Tibial nerve (tissue), 4 donors: Measurements from ENCODE around the gene PTPRM. TPM values are rescaled to one million over a fixed set of nuclear protein-coding genes. Genes with fewer than 3 reads are reported as not detected.
A peak's percentile ranks its signal among the peaks of the same experiment; 100 is the strongest.

Source experiments
- DNase-seq, 2 donors: peaks; one replicate each; pipeline ENCODE4 v3.0.0-alpha.2; 2019; ENCODE audit warnings: low spot score in 2 of 2
- H3K27ac ChIP-seq, 4 donors: fragments of 200-600 bp; sonication (generic) in 3 of 4; one replicate each; pipeline ENCODE4 v1.5.1; 2017 to 2019; ENCODE audit warnings: mild to moderate bottlenecking in 1 of 4
- H3K27me3 ChIP-seq, 2 donors: fragments of 200-600 bp; sonication (generic) in 1 of 2; one replicate each; pipeline versions ENCODE4 v1.5.1 to v1.6.0; 2017 to 2019
- H3K36me3 ChIP-seq, 3 donors: fragments of 200-600 bp; sonication (generic); one replicate each; pipeline ENCODE4 v1.5.1; 2018 to 2019
- H3K4me1 ChIP-seq, 4 donors: fragments of 200-600 bp; sonication (generic) in 3 of 4; one replicate each; pipeline ENCODE4 v1.5.1; 2017 to 2019
- H3K4me3 ChIP-seq, 4 donors: fragments of 200-600 bp; sonication (generic) in 3 of 4; one replicate each; pipeline ENCODE4 v1.5.1; 2017 to 2019; ENCODE audit warnings: mild to moderate bottlenecking in 1 of 4, moderate library complexity in 1 of 4
- H3K9me3 ChIP-seq, 4 donors: fragments of 200-600 bp; sonication (generic) in 3 of 4; one replicate each; pipeline ENCODE4 v1.5.1; 2017 to 2019
- EP300 ChIP-seq, 2 donors: sonication (generic); formaldehyde crosslinking; IDR thresholded peaks; one replicate each; pipeline ENCODE4 v1.6.1; 2017; ENCODE audit warnings: antibody characterized with exemption in 2 of 2, mild to moderate bottlenecking in 1 of 2
- POLR2A ChIP-seq, 2 donors: fragments of 450-650 bp; IDR thresholded peaks; one replicate each; pipeline ENCODE4 v1.6.1; 2017; ENCODE audit warnings: antibody characterized with exemption in 2 of 2, mild to moderate bottlenecking in 2 of 2, moderate library complexity in 2 of 2
- WGBS, 2 donors: methylation state at CpG; one replicate each; pipeline ENCODE4 v1.1.5; 2018; 5-methylcytosine and 5-hydroxymethylcytosine counted together
- total RNA-seq, 4 donors: library from RNA; depleted of rRNA; stranded (reverse); fragments of >200 nt; gene quantifications; one replicate each; pipeline ENCODE4 v1.1.0, GENCODE V29; 2016
- TF ChIP-seq, protein P1 (sequence below), 5 experiments: fragments of 200-600 bp in 3 of 5; fragments of 450-650 bp in 2 of 5; sonication (generic) in 3 of 5; IDR thresholded peaks; one replicate each; pipeline ENCODE4 v1.5.1; 2016 to 2019; ENCODE audit warnings: antibody characterized with exemption in 5 of 5, mild to moderate bottlenecking in 3 of 5, moderate library complexity in 2 of 5

The PTPRM gene
- total RNA-seq, 4 donors from 2014 or later, result 62.2 to 92.4 (median 80.7) TPM

DNA sequence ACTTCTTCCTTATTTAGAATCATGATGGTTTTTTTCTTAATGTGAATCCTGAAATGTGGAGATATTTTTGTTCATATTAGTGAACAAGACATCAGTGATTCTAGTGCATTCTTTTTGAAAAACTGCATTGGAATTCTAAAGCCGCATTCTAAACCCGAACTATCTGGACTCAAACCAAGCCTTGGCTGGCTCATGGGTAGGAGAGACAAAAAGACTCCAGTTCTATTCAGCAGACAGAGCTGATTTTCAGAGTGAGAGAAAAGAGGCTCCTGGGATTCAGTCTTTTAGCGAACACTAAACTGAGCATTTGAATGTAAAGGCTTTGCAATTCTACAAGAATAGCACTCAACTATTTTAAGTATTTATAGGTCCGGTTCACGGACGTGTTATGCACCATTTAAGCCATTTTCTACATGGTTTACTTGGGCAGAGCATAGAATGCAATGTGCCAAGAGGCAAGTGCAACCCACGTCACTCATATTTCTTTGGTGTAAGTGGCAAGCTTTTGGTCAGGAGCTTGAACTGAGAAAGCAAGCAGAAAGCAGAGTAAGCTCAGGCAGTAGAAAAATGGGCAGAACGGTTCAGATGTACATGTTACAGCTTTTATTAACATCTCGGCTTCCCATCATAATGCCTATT, 814.8 kb downstream of the PTPRM start:
- TF ChIP-seq EP300 (IDR thresholded peaks at IDR 0.05) (no peak), POLR2A (IDR thresholded peaks at IDR 0.05) (no peak)
- TF ChIP-seq, protein P1, sequence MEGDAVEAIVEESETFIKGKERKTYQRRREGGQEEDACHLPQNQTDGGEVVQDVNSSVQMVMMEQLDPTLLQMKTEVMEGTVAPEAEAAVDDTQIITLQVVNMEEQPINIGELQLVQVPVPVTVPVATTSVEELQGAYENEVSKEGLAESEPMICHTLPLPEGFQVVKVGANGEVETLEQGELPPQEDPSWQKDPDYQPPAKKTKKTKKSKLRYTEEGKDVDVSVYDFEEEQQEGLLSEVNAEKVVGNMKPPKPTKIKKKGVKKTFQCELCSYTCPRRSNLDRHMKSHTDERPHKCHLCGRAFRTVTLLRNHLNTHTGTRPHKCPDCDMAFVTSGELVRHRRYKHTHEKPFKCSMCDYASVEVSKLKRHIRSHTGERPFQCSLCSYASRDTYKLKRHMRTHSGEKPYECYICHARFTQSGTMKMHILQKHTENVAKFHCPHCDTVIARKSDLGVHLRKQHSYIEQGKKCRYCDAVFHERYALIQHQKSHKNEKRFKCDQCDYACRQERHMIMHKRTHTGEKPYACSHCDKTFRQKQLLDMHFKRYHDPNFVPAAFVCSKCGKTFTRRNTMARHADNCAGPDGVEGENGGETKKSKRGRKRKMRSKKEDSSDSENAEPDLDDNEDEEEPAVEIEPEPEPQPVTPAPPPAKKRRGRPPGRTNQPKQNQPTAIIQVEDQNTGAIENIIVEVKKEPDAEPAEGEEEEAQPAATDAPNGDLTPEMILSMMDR (IDR thresholded peaks at IDR 0.05), result no peak
- Histone ChIP-seq H3K36me3 (peaks cover 0 to 56% (median 0%) of the 10 kb centered on the region in 3 donors), H3K9me3 (no peaks in the 10 kb centered on the region), H3K27ac (peak overlapping the region in 3 of 4 donors; percentile 29 to 63 (median 53)), H3K27me3 (no peaks in the 10 kb centered on the region), H3K4me1 (peaks cover 0 to 9% (median 0%) of the 10 kb centered on the region in 4 donors), H3K4me3 (peak overlapping the region in 2 of 4 donors; percentile 2 to 12)
- no peak for DNase-seq
- 35 to 36% methylated on average over 9 of the region's 9 CpGs for WGBS, 2 donors

DNA sequence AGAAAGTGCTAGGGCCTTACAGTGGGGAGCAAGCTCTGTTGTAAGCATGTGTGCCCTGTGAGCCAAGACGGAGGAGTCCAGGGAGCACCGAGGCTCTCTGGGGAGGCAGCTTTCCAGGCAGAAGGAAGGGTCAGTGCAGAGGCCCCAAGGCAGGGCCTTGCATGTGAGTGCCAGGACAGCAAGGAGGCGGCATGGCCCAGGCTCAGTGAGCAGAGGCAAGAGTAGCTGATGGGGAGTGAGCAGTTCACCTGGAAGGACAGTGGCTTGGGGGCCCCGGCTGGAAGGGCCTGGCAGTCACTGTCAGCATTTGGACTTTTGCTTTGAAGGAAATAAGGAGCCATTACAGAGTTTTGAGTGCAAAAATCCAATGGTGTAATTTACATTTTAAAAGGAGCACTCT, 818.3 kb downstream of the PTPRM start:
- H3K9me3 ChIP-seq, result no peaks in the 10 kb centered on the region
- no peak overlapping the region for H3K4me3 ChIP-seq
- no peak overlapping the region for H3K27ac ChIP-seq
- no peak for DNase-seq
- peaks cover 0 to 9% (median 0%) of the 10 kb centered on the region in 4 donors for H3K4me1 ChIP-seq
- TF ChIP-seq, protein P1 (IDR thresholded peaks at IDR 0.05), result no peak
- TF ChIP-seq EP300 (IDR thresholded peaks at IDR 0.05) (no peak), POLR2A (IDR thresholded peaks at IDR 0.05) (no peak)
- H3K36me3 ChIP-seq, result peaks cover 0 to 63% (median 0%) of the 10 kb centered on the region in 3 donors
- H3K27me3 ChIP-seq, result no peaks in the 10 kb centered on the region
- WGBS, 2 donors, result 92 to 94% methylated on average over 4 of the region's 4 CpGs

DNA sequence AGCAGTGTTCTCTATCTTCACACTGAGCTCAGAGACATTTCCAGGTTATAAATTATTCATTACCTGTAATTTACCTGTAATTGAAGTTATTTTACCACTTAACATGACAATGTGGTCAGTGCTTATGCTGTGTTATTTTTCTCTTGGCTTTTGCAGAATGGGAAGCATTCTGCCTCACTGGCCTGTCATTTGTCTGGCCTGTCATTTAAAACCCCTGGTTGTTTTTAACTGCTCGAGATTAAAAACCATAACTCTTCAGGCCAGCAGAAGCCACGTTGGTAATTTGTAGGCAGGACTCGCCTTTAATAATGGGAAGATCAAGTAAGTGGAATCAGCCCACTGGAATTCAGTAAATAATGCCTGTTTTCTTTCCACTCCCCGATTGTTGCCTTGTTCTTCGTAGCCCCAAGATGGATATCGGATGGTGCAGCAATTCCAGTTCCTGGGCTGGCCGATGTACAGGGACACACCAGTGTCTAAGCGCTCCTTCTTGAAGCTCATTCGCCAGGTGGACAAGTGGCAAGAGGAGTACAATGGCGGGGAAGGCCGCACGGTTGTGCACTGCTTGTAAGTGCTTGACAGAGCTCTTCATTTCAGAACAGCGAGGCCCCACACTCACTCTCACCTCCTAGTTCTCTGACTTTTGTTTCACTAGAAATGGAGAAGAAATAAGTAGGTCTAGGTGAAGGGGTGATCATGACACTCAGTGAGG, 819.7 kb downstream of the PTPRM start:
- peaks cover 0 to 9% (median 0%) of the 10 kb centered on the region in 4 donors for H3K4me1 ChIP-seq
- WGBS, 2 donors, result 72 to 73% methylated on average over 13 of the region's 13 CpGs
- no peak for DNase-seq
- no peaks in the 10 kb centered on the region for H3K9me3 ChIP-seq
- no peaks in the 10 kb centered on the region for H3K27me3 ChIP-seq
- no peak overlapping the region for H3K27ac ChIP-seq
- H3K4me3 ChIP-seq, result no peak overlapping the region
- peaks cover 0 to 60% (median 0%) of the 10 kb centered on the region in 3 donors for H3K36me3 ChIP-seq
- TF ChIP-seq, protein P1 (IDR thresholded peaks at IDR 0.05), result no peak
- TF ChIP-seq POLR2A (IDR thresholded peaks at IDR 0.05), result no peak
- no peak for TF ChIP-seq EP300 (IDR thresholded peaks at IDR 0.05)

DNA sequence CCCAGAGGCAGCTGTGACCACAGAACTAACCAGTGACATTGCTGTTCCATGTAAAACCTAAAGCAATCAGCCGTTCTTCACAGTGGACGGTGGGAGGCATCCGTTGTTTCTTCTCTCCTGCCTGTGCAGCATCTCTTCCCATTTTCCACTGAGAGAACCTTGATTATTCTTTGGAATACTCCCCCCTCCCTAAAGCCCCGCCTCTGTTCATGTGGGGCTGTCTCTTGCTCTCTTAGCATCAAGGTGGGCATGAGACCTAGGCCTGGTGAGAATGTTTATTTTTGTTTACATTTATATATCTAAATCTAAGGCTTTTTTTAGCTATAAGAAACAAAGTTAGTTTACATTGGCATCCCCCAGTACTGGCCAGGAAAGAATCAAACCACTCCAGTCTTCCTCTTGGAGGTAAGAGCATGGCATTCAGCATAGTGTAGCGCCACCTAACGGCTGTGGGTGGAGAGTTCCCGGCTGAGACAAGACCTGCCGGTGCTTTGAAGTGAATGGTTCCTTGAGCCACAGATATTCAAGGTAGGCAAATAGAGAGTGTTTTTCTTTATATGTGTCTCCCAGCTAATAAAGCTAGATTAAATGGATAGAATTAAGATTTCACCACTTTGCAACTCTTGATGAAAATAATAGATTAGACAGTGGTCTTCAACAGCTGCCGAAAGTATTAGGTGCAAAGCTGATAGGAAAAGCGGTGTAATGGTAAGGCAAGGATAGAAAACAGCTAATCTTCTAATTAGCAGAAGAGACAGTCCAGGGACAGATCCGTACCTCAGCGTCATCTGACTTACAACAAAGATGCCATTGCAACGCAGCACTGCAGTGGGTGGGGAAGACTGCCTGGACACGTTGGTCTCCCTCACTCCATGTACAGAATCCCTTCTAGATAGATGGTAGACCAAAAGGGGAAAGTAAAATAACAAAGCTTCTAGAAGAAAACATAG, 822.5 kb downstream of the PTPRM start:
- H3K36me3 ChIP-seq, result peaks cover 0 to 66% (median 0%) of the 10 kb centered on the region in 3 donors
- DNase-seq, result peak; percentile 60 to 72
- H3K27me3 ChIP-seq, result no peaks in the 10 kb centered on the region
- no peak overlapping the region for H3K4me3 ChIP-seq
- TF ChIP-seq EP300 (IDR thresholded peaks at IDR 0.05), result no peak
- TF ChIP-seq, protein P1 (IDR thresholded peaks at IDR 0.05), result peak; percentile 53 to 69 (median 66)
- H3K9me3 ChIP-seq, result no peaks in the 10 kb centered on the region
- no peak overlapping the region for H3K27ac ChIP-seq
- 67 to 69% methylated on average over 14 of the region's 14 CpGs for WGBS, 2 donors
- H3K4me1 ChIP-seq, result no peaks in the 10 kb centered on the region
